OCI-LY3 (cell line): Measurements from ENCODE around the gene SMG7.

Experiments
- H2AFZ ChIP-seq: fragments of 200-600, 300-600 bp; shearing (Covaris generic); 2 replicates; pipeline ENCODE4 v1.6.0; 2014; ENCODE audit warnings: antibody characterized with exemption, low read depth, low read length
- H3K27ac ChIP-seq: fragments of 200-600, 300-600 bp; sonication (generic); 2 replicates; pipeline ENCODE4 v1.5.1; 2014; ENCODE audit warnings: mild to moderate bottlenecking, low read length, moderate library complexity, mixed read lengths
- H3K27me3 ChIP-seq: fragments of 200-600, 300-600 bp; sonication (generic); 2 replicates; pipeline ENCODE4 v1.6.1; 2014; ENCODE audit warnings: low read depth, low read length, mixed read lengths
- H3K36me3 ChIP-seq: fragments of 200-600, 300-600 bp; sonication (generic); replicated peaks from 2 replicates; pipeline ENCODE3; 2014; ENCODE audit warnings: low read depth, low read length, mixed read lengths
- H3K4me1 ChIP-seq: fragments of 300-600, 200-600 bp; sonication (generic); 2 replicates; pipeline ENCODE4 v1.6.1; 2014; ENCODE audit warnings: low read length, mixed read lengths
- H3K4me2 ChIP-seq: fragments of 200-600, 300-600 bp; sonication (generic); 2 replicates; pipeline ENCODE4 v1.6.1; 2014; ENCODE audit warnings: low read length, mixed read lengths
- H3K4me3 ChIP-seq: fragments of 300-600, 200-600 bp; sonication (generic); 2 replicates; pipeline ENCODE4 v1.5.1; 2014; ENCODE audit warnings: antibody characterized with exemption, mild to moderate bottlenecking, low read length, moderate library complexity
- H3K79me2 ChIP-seq: fragments of 300-600, 200-600 bp; shearing (Covaris generic); 2 replicates; pipeline ENCODE4 v1.6.1; 2014; ENCODE audit warnings: mild to moderate bottlenecking, low read length, mixed read lengths
- H3K9ac ChIP-seq: fragments of 300-600, 200-600 bp; shearing (Covaris generic); 2 replicates; pipeline ENCODE4 v1.6.0; 2014; ENCODE audit warnings: mild to moderate bottlenecking, low read length, moderate library complexity
- H3K9me3 ChIP-seq: fragments of 200-600, 300-600 bp; shearing (Covaris generic); 2 replicates; pipeline ENCODE4 v1.6.1; 2014; ENCODE audit warnings: low read length, mixed read lengths; ENCODE audit not compliant: insufficient read depth
- H4K20me1 ChIP-seq: fragments of 200-600, 300-600 bp; sonication (generic); 2 replicates; pipeline ENCODE4 v1.6.1; 2016; ENCODE audit warnings: low read length, mixed read lengths; ENCODE audit not compliant: insufficient read depth
- CTCF ChIP-seq: fragments of 200-600, 300-600 bp; sonication (generic); IDR thresholded peaks from 2 replicates; pipeline ENCODE4 v1.5.1; 2014; ENCODE audit warnings: antibody characterized with exemption, low read length, low read depth
- EZH2phosphoT487 ChIP-seq: fragments of 200-600 bp; shearing (Covaris generic); IDR thresholded peaks from 2 replicates; pipeline ENCODE4 v1.6.1; 2018; ENCODE audit warnings: antibody characterized with exemption, mixed run types, low read depth

Gene SMG7

GRCh38 chr1:183586455-183586854 is 114.2 kb downstream of the SMG7 start:
- no peaks in the 10 kb centered on the region for H3K9me3 ChIP-seq
- peak overlapping the region; percentile 88 for H3K4me2 ChIP-seq
- H4K20me1 ChIP-seq = peaks cover 49% of the 10 kb centered on the region
- H3K36me3 ChIP-seq = peaks cover 67% of the 10 kb centered on the region
- TF ChIP-seq EZH2phosphoT487 = no peak
- no peak for TF ChIP-seq CTCF
- no peaks in the 10 kb centered on the region for H3K27me3 ChIP-seq
- H3K4me3 ChIP-seq = peak overlapping the region; percentile 87
- H2AFZ ChIP-seq = no peak overlapping the region
- peak overlapping the region; percentile 99 for H3K9ac ChIP-seq
- peaks cover 88% of the 10 kb centered on the region for H3K79me2 ChIP-seq
- H3K27ac ChIP-seq = peak overlapping the region; percentile 97
- peaks cover 63% of the 10 kb centered on the region for H3K4me1 ChIP-seq

GRCh38 chr1:183586926-183587325 is 114.6 kb downstream of the SMG7 start:
- Histone ChIP-seq H3K36me3 (peaks cover 65% of the 10 kb centered on the region), H3K27me3 (no peaks in the 10 kb centered on the region), H3K9me3 (no peaks in the 10 kb centered on the region), H3K4me2 (peak overlapping the region; percentile 88), H3K27ac (peak overlapping the region; percentile 97), H3K4me1 (peaks cover 66% of the 10 kb centered on the region), H3K79me2 (peaks cover 87% of the 10 kb centered on the region), H3K4me3 (peak overlapping the region; percentile 87), H2AFZ (no peak overlapping the region), H3K9ac (peak overlapping the region; percentile 99), H4K20me1 (peaks cover 47% of the 10 kb centered on the region)
- no peak for TF ChIP-seq CTCF

GRCh38 chr1:183588827-183589226 is 116.5 kb downstream of the SMG7 start:
- H3K4me1 ChIP-seq = peaks cover 66% of the 10 kb centered on the region
- H3K4me2 ChIP-seq = peak overlapping the region; percentile 88
- H3K9me3 ChIP-seq = no peaks in the 10 kb centered on the region
- peak overlapping the region; percentile 97 for H3K27ac ChIP-seq
- peaks cover 28% of the 10 kb centered on the region for H4K20me1 ChIP-seq
- peak overlapping the region; percentile 87 for H3K4me3 ChIP-seq
- H3K79me2 ChIP-seq = peaks cover 74% of the 10 kb centered on the region
- H3K27me3 ChIP-seq = no peaks in the 10 kb centered on the region
- no peak overlapping the region for H2AFZ ChIP-seq
- no peak for TF ChIP-seq CTCF
- TF ChIP-seq EZH2phosphoT487 = no peak
- peak overlapping the region; percentile 99 for H3K9ac ChIP-seq
- peaks cover 48% of the 10 kb centered on the region for H3K36me3 ChIP-seq

GRCh38 chr1:183589384-183589783 is 117.1 kb downstream of the SMG7 start:
- Histone ChIP-seq H2AFZ (no peak overlapping the region), H3K9me3 (no peaks in the 10 kb centered on the region), H3K4me1 (peaks cover 66% of the 10 kb centered on the region), H3K79me2 (peaks cover 69% of the 10 kb centered on the region), H3K36me3 (peaks cover 42% of the 10 kb centered on the region), H3K4me2 (peak overlapping the region; percentile 88), H3K27ac (peak overlapping the region; percentile 97), H3K27me3 (no peaks in the 10 kb centered on the region), H4K20me1 (peaks cover 23% of the 10 kb centered on the region), H3K4me3 (peak overlapping the region; percentile 87), H3K9ac (peak overlapping the region; percentile 99)
- no peak for TF ChIP-seq EZH2phosphoT487
- no peak for TF ChIP-seq CTCF
